MM.1S (cell line): Measurements from ENCODE around the gene C17orf78.

Source experiments
- EZH2 ChIP-seq: fragments of 300-600 bp; sonication (generic); optimal IDR thresholded peaks from 2 replicates; pipeline ENCODE3; 2017; ENCODE audit warnings: low read depth, mild to moderate bottlenecking, antibody characterized with exemption, low read length, mixed read lengths
- EZH2phosphoT487 ChIP-seq: fragments of 300-600 bp; sonication (generic); IDR thresholded peaks from 2 replicates; pipeline ENCODE4 v1.6.1; 2018; ENCODE audit warnings: antibody characterized with exemption, low read length
- TF ChIP-seq, protein P1 (sequence below): fragments of 300-600 bp; sonication (generic); IDR thresholded peaks from 2 replicates; pipeline ENCODE4 v1.5.1; 2016; ENCODE audit warnings: antibody characterized with exemption, low read length, mixed read lengths

DNA sequence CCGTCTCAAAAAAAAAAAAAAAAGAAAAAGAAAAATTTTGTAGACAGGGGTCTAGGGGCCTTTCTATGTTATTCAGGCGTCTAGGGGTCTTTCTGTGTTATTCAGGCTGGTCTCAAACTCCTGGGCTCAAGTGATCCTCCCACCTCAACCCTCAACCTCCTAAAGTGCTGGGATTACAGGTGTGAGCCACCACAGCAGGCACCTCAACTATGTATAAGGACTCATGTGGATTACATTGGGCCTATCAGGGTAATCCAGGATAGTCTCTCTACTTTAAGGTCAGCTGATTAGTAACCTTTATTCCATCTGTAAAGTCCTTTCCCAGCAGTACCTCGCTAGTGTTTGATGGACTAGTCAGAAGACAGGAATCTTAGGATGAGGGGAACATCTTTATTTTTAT is 53.3 kb downstream of the C17orf78 start:
- TF ChIP-seq, protein P1, sequence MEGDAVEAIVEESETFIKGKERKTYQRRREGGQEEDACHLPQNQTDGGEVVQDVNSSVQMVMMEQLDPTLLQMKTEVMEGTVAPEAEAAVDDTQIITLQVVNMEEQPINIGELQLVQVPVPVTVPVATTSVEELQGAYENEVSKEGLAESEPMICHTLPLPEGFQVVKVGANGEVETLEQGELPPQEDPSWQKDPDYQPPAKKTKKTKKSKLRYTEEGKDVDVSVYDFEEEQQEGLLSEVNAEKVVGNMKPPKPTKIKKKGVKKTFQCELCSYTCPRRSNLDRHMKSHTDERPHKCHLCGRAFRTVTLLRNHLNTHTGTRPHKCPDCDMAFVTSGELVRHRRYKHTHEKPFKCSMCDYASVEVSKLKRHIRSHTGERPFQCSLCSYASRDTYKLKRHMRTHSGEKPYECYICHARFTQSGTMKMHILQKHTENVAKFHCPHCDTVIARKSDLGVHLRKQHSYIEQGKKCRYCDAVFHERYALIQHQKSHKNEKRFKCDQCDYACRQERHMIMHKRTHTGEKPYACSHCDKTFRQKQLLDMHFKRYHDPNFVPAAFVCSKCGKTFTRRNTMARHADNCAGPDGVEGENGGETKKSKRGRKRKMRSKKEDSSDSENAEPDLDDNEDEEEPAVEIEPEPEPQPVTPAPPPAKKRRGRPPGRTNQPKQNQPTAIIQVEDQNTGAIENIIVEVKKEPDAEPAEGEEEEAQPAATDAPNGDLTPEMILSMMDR: no peak
- TF ChIP-seq EZH2: no peak
- TF ChIP-seq EZH2phosphoT487: no peak
